ENCODE measurements around the gene ACHE.
"Not testable (repeated sequence)": the region's sequence is repeated elsewhere in the genome, so short reads cannot be mapped to it uniquely, and the experiment has no call there.

Gene ACHE

DNA sequence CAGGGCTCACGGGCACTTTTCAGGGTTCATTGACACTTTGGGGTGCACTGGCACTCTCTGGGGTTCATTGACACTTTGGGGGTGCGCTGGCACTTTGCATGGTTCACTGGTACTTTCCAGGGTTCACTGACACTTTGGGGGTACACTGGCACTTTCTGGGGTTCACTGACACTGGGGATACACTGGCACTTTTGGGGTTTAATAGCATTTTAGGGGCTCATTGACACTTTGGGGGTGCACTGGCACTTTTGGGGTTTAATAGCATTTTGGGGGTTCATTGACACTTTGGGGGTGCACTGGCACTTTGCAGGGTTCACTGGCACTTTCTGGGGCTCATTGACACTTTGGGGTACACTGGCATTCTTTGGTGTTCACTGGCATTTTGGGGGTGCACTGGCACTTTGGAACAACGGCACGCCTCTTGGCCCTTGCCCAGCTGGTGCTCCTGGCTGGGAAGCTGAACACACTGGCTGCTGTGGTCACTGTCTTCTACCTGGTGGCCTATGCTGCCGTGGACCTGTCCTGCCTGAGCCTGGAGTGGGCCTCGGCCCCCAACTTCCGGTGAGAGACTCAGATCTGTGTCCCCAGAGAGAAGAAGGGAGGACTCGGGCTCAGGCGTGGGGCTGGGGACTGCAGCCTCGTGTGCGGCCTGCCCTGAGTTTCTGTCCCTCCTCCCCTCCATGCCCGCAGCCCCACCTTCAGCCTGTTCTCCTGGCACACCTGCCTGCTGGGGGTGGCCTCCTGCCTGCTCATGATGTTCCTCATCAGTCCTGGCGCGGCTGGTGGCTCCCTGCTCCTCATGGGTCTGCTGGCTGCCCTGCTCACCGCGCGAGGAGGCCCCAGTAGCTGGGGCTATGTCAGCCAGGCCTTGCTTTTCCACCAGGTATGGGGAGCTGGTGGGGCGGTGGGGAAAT lies 34.7 kb downstream of the ACHE start:
- no peak for DNase-seq

DNA sequence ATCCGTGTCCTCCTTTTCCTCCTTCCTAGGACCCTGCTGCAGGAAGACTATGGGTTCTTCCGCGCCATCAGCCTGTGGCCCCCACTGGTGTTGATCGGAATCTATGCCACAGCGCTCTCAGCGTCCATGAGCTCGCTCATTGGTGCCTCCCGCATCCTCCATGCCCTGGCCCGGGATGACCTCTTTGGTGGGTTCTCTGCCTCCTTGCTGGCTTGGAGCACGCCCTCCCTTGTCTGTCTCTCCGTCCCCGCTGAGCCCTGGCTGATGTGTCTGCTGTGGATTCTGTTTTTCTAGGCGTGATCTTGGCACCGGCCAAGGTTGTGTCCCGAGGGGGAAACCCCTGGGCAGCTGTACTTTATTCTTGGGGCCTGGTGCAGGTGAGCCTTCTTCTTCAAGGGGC lies 35.8 kb downstream of the ACHE start:
- DNase-seq = no peak

DNA sequence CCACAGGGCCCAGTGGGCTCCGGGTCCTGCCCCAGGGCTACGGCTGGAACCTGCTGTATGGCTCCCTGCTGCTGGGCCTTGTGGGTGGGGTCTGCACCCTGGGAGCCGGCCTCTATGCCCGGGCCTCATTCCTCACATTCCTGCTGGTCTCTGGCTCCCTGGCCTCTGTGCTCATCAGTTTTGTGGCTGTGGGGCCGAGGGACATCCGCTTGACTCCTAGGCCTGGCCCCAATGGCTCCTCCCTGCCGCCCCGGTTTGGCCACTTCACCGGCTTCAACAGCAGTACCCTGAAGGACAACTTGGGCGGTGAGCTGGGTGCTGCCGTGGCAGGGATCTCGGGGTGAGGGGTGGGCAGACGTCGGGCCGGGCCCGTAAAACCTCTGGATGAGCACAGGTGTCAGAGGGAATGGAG lies 38.8 kb downstream of the ACHE start:
- no peak for DNase-seq

DNA sequence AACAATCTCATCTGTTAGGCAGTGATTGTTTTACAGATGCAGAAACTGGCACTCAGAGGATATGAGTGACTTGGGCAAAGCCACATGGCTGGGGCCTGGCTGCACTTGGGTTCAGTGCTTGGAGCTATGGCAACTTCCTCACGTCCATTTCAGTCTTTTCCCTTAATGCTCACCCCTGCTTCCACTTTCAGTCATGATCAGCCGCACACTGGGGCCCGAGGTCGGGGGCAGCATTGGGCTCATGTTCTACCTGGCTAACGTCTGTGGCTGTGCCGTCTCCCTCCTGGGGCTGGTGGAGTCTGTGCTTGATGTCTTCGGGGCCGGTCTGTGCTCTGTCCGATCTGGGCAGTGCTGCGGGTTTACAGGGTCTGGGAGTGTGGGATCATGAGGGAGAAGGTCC lies 40.2 kb downstream of the ACHE start:
- no peak for DNase-seq

DNA sequence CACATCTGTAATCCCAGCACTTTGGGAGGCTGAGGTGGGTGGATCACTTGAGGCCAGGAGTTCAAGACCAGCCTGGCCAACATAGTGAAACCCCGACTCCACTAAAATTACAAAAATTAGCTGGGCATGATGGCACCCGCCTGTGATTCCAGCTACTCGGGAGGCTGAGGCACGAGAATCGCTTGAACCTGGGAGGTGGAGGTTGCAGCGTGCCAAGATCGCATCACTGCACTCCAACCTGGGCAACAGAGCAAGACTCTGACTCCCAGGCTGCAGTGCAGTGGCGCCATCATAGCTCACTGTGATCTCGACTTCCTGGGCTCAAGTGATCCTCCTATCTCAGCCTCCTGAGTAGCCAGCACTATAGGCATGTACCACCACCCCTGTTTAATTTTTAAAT lies 40.8 kb downstream of the ACHE start:
- DNase-seq = not testable (repeated sequence)

DNA sequence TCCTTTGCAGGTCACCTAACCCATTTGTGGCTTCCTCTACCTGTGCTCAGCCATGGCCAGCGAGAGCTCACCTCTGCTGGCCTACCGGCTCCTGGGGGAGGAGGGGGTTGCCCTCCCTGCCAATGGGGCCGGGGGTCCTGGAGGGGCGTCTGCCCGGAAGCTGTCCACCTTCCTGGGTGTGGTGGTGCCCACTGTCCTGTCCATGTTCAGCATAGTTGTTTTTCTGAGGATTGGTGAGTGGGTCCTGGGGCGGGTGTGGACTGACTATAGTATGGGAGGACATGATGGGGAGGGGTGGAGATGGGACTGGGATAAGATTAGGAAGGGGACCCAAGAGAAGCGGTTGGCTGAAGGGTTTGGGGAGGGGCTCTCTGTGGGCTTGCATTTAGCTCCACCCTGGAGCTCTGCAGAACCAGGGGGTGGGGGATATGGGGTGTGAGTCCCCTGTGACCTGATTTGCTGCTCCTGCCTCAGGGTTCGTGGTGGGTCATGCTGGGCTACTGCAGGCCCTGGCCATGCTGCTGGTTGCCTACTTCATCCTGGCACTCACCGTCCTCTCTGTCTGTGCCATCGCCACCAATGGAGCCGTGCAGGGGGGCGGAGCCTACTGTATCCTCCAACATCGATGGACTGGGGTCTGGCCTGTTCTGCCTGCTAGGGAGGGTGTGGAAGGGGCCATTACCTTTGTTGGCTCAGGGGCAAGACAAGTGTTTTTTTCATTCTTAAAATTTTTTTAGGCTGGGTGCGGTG lies 41.4 kb downstream of the ACHE start:
- no peak for DNase-seq

DNA sequence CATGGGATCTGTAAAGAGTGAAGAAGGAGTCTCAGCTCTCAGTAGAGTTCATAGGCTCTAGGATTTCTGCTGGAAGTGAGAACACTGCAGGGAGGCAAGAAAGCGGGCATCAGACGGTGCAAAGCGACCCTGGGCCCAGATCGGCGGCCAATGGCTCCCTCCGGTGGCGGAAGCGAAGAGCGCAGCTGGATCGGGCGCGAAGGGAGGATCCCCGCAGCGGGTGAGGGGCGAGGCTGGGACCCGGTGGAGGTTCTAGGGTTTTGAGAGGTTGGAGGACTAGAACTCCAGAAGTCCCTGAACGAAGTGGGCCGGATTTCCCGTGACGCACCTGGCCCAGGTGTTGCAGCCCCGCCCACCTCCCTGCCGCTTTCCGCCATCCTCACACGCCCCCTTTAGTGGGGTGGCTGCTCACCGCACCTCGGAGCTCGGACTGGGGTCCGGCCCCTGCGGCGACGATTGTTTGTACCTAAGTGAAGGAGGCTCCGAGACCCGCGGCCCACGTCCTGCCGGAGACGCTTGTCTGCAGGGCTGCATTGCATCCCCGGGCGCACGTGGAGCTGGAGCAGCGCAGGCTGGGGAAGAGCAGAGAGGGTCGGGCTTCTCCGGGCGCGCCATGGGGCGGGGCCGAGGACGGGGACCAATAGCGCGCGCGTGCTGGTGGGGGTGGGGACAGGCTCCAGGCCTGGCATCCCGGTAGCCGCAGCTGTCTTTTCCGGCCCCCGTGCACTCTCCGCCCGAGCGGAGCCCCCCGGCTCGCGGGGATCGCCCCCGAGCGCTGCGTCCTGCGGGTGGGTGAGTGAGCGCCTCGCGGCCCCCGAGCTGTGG lies 43.4 kb downstream of the ACHE start, which contains the start of gene SLC12A9:
SLC12A9 (plus strand) TSS at position 666 of the 825 bp plus-strand sequence. CDS start 1,485 bp downstream, outside the sequence.
- DNase-seq = peak; percentile 89

DNA sequence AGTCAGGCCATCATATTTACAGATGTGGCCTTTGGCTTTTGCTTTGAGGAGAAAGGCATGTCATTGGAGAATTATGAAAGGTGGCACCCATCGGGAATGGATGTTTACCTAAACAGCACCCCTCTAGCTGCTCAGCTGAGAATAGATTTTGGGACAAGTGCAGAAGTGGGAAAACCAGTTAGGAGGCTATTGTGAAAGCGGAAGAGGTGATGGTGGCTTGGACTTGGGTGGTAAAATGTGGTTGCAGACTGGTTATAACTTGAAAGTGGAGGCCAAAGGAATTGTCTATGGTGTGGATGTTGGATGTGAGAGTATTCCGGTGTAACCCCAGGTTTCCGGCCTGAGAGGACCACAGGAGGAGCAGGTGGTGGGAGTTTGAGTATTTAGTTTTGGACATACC lies 48.3 kb downstream of the ACHE start:
- no peak for DNase-seq

DNA sequence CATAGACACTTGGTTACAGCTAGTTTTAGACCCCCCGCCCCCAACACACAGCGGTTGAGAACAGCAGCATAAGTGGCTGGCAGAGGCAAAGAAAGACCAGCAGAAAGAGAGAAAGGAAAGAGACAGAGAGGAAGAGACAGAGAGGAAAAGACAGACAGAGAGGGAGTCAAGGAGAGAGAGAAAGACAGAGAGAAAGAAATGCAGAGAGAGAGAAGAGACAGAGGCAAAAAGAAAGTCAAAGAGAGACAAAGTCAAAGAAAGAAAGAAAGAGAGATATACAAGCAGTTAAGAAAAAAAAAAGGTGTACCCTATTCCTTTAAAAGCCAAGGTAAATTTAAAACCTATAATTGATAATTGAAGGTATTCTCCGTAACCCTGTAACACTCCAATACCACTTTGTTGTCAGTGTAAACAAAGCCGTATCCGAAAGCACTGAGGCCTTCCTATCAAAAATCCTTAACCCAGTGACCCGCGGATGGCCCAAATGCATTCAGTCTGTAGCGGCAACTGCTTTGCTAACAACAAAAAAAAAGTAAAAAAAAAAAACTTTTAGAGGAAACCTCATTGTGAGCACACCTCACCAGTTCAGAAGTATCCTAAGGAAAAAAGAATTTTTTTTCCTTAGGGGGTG lies 55.1 kb downstream of the ACHE start:
- DNase-seq = no peak

All from NCI-H226 (cell line).